GM12865 (cell line): ENCODE results near the gene OR2D2.
A peak's percentile ranks its signal among the peaks of the same experiment; 100 is the strongest.

Source experiments
- DNase-seq: peaks from one replicate; pipeline ENCODE4 v3.0.0; 2010; ENCODE audit warnings: low read depth
- H3K4me3 ChIP-seq: 2 replicates; pipeline ENCODE4 v1.5.1; 2011; ENCODE audit warnings: mild to moderate bottlenecking, low read depth, low read length, control low read depth
- CTCF ChIP-seq: IDR thresholded peaks from 2 replicates; pipeline ENCODE4 v1.5.1; 2011; ENCODE audit warnings: low read length, control low read depth, low read depth, inconsistent platforms; ENCODE audit not compliant: insufficient read depth; ENCODE audit errors: missing control alignments

OR2D2 gene

GRCh38 chr11:6841694-6842093 lies 50.6 kb downstream of the OR2D2 start:
- DNase-seq: peak; percentile 13
- no peak for TF ChIP-seq CTCF

More at GRCh38 chr11:6841694-6842093, 50.6 kb downstream of the OR2D2 start:
- no peak overlapping the region for H3K4me3 ChIP-seq
